ENCODE data around the gene ABHD17C.
A peak's percentile ranks its signal among the peaks of the same experiment; 100 is the strongest.

ABHD17C gene

DNA sequence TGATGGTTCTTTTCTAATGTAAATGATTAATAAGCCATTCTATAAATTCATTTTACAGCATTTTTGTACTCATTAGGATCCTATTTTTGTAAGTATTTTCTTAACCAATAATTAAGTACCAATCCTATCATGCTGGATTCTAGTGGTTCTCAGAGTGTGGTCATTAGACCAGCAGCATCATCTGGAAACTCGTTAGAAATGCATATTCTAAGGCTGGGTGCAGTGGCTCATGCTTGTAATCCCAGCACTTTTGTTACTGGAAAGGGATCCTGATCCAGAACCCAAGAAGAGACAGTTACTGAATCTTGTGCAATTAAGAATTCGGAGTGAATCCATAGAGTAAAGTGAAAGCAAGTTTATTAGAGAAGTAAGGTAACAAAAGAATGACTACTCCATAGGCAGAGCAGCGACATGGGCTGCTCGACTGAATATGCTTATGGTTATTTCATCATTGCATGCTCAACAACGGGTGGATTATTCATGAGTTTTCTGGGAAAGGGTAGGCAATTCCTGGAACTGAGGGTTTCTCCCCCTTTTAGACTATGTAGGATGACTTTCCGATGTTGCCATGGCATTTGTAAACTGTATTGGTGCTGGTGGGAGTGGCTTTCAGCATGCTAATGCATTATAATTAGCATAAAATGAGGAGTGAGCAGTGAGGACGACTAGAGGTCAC is 74.2 kb downstream of the ABHD17C start:
- no peak for DNase-seq

DNA sequence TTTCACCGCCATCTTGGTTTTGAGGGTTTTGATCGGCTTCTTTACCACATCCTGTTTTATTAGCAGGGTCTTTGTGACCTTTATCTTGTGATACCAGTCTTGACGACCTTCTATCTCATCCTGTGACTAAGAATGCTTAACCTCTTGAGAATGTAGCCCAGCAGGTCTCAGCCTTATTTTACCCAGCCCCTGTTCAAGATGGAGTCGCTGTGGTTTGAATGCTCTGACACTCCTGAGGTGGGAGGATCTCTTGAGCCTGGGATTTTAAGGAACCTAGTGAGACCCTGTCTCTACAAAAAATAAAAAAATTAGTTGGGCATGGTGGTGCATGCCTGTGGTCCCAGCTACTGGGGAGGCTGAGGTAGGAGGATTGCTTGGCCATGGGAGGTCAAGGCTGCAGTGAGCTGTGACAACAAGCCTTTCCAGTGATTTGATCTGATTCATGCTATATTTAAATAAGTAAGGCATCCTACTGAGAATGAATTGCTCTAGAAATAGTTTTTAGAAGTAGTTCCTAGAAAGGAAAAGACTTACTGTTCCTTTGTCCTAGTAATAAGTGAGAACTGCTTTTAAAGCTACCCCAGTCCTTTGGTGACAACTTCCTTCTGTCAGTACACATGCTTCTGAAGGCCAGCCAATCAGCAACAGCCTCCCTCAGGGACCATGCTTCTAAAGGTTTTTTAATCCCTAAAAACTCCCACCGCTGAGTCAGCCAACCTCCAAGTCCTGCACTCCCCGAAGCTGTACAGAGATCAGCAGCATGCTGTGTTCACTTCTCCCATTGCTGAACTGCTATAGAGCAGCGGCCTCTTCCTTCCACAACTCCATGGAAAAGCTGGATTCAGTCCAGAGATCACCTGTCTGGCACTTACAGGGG is 75.0 kb downstream of the ABHD17C start:
- DNase-seq, result no peak

DNA sequence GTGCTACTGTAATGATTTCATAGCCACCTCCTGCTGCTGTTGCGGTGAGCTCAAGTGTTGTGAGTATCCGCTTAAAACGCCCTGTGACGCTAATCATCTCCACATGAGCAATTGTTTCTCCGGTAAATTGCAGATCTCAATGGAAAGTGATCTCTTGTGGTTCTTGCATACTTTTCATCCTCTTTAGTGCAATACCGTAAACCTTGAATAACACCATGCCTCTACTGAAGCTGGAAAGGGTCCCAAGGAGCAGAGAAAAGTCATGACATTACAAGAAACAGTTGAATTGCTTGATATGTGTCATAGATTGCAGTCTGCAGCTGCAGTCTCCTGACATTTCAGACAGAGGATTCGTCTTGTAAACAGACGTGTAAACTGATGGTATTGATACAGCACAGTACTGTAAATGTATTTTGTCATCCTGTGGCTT is 78.0 kb downstream of the ABHD17C start:
- DNase-seq, result no peak

DNA sequence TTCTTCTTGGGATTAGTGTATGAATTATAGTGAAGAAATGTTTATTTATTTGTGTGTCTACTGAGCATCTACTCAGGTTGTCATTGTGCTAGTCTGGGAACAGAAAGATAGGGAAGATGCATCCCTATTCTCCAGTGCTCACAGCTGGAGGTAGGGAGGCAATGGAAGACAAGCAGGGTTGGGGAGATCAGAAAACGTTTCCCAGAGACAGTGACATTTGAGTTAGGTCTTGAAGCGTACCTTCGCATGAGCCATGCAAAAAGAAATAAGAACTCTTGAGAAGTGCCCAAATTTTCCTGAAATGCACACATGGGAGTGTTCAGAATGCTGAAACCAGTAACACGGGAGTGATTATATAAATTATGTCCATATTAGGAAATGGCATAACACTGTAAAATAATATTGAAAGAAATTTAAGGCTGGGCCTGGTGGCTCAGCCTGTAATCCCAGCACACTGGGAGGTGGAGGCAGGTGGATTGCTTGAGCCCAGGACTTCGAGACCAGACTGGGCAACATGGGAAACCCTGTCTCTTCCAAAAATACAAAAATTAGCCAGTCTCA is 78.8 kb downstream of the ABHD17C start:
- no peak for DNase-seq

DNA sequence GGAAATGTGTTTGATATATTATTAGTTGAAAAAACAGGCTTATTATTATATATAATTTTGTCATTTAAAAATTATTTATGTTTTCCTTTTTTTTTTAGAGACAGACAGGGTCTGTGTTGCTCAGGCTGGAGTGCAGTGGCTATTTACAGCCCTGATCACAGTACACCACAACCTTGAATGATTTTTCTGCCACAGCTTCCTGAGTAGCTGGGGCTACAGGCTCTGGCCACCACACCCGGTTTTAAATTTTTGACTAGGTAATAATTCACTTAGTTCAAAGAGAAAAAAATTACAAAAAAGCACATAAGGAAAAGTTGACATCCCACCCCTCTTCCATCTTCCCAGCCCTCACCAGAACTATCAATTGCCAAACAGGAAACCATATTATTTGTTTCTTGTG is 79.4 kb downstream of the ABHD17C start:
- no peak for DNase-seq

DNA sequence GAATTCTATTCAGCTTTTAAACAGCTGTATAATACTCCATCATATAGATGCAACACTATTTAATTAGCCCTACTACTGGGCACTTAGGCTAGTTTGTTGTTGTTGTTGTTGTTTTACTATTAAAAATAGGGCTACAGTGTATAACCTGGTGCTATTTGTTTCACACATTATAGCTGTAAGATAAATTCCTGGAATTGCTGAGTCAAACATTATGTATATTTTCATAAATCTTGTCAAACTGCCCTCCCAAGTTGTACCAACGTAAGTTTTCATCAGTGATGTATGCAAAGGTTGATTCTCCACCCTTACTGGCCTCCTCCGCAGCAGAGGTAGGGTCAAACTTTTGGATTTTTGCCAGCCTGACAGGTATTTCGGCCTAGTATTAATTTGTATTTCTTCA is 80.2 kb downstream of the ABHD17C start:
- no peak for DNase-seq

DNA sequence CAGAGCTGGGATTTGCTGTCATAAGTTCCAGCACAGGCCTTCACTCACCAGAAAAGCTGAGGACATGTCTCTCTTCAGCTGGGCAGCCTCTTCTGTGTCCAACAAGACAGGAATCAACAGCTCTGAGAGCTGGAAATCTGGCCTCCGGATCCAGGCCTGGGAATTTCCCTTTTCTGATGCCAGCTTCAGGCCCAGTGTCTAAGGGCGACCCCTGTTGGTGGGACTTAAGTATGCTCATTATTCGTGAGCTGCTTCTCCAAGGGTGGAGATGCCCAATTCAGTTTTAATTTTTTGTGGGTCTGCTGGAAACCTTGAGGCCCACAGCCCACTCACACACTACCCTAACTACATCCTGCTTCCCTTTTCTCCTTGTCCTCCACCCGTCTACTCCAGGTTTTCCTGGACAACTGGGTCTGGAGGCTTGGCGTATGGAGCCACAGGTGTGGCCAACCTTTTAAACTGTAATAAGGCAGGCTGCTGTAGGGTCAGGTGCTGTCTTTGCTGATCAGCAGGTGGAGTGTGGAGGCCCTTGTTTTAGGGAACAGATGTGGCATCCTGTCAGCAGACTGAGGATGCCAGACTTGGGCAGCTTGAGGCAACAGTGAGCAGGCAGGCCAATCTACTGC is 81.4 kb downstream of the ABHD17C start:
- peak; percentile 74 for DNase-seq

DNA sequence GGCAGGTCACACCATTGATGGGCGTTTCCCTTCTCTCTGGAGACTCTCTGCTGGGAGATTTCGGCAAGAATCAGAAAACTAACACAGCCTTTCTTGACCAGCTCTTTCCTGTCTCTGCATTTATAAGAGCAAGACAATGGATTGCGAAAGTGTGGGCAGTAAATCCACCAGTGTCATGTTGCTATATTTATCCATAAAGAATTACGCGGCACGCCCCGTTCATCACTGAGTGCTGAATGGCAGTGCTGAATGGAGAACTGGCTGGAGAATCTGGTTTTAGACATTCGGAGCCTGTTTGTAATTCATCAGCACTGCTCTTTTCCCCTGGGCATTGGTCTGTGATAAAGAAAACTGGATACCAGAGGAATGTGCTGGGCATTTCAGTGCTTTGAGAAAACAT is 82.0 kb downstream of the ABHD17C start:
- DNase-seq, result peak; percentile 94

DNA sequence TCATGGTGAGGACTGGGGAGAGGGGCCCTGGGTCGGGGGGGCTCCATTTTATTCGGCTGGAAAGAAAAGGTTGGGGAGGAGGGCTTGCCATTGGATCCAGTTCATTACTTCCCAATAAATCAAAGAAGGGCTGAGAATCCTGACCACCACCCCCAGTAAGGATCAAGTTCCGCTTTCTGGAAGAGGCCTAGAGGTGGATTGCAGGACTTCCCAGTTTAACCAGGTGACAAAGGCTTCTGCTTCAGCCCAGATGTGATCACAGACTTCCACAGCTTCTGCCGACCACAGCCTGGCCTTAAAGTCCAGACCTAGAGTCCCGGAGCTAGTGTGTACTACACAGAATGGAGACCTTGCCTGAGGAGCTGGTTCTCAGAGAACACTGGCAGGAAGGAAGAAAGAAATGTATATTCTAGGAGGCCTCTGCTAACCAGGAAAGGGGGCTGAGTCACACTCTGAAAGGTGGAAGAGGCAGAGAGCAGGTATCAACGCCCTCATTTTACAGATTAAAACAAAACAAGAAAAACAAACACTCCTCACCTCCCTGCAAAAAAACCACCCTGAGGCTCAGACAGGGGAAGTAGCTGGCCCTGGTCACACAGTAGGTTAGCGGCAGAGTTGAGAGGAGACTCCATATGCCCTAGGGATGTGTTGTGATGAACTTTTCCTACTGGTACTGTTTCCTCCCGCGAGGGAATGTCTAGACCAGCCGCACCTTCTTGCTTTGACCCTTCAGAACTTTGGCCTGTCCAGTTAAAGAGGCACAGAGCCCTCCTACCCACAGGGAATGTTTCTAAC is 82.9 kb downstream of the ABHD17C start:
- DNase-seq, result no peak

DNA sequence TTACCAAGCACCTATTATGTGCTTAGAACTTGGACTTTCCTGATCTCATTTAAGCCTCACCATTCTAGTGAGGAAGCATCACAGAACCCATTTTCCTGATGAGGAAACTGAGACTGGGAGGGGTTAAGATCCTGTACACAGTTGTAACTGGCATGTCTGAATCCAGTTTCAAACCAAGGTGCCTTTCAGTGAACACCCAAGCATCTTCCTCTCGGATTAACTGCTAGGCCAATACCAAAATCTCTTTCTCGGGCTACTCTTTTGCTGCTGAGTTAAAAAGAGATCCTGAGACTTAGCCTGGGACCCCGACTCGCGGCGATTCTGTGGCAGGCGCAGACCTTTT is 83.5 kb downstream of the ABHD17C start:
- no peak for DNase-seq

DNA sequence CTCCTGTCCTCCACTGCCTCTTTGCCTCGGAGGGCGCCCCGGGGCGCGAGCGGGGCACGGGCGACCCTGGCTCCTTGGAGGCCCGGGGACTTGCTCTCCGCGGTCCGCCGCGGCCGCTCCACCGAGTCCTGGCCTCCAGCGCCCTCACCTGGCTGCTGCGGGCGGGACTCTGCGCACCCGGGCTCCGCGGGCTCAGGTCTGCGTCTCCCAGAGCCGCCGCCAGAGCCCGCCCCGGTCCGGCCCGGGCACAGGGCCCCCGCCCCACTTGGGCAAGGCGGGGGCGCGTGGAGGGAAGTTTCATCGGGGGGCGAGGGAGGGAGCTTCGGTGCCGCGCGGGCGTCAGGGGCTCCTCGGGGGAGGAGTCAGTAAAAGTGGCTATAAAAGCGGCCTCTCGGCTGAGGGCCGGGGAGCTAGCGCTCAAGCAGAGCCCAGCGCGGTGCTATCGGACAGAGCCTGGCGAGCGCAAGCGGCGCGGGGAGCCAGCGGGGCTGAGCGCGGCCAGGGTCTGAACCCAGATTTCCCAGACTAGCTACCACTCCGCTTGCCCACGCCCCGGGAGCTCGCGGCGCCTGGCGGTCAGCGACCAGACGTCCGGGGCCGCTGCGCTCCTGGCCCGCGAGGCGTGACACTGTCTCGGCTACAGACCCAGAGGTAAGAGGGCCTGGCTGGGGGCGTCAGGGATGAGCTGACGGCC is 84.0 kb downstream of the ABHD17C start, which contains the start of gene CEMIP:
TSS of gene CEMIP (plus strand) at position 407 of the 694 bp plus-strand sequence. CDS start 94,510 bp downstream, outside the sequence.
- peak; percentile 59 for DNase-seq

DNA sequence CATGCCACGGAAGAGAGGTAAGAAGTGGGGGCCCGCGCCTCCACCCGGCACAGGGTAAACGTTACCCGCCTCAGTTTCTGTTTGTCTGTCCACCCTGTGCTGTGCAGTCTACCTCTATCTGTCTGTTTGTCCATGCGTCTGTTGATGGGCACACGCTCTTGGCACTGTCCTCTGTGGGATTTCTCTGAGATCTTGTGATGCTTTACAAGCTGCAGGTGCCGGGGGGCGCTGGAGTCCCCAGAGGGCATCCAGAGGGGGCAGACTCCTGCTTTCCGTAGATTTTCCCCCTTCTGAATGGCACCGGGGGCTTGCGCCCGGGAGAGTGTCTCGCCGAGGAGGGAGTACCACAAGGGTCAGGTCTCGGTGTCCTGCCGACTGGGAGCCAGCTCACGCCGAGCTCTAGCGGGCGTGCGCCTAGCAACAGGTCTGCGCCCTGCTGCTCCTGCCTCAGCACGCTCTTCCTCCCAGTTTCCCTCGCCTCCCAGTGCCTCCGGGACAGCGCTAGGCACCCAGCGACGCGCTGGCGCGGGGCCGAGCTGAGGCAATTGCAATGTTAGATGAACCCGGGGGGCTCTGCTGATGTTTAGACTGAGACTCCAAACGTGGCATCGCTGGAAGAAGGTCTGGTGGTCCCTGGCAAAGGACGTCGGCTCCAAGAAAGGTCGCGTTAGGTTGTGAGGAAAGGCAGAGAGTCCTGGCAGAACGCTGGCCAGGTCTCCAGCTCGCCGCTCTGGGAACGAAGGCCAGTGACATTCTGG is 84.7 kb downstream of the ABHD17C start:
- DNase-seq, result no peak

DNA sequence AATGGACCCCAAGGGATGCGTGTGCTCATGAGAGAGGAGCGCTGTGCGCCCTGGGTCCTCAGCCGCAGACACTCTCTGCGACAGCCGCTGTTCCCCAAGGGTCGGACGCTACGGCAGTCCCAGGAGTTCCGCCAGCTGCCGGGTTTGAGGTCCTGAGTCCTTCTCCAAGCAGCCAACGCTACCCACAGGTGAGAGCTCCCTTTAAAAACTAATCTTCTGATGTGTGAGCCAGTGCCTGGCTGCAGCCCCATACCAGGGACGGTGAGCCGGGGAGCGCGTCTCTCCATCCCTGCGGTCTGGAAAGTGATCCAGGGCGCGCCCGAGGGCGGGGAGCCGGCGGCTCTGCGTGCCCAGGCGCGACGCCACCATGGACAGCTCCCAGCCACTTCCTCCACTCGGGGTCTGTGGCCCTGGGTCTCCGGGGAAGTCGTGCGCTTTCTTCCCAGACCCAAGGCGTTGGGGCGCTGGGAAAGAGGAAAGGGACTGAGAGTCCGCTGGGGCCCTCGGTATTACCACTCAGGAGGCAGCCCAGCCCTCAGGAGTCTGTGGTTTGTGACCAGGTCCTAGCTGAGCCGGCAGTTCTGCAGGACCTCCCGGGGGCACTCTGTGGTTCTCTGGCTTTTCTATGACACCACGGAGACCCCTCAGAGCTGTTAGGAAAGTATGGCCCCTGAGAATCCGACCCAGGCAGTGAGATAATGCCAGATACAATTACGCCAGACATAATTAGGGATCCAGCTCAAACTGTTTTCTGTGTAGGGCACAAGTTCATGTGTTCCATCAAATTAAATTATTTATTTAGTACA is 85.5 kb downstream of the ABHD17C start:
- DNase-seq, result peak; percentile 6

DNA sequence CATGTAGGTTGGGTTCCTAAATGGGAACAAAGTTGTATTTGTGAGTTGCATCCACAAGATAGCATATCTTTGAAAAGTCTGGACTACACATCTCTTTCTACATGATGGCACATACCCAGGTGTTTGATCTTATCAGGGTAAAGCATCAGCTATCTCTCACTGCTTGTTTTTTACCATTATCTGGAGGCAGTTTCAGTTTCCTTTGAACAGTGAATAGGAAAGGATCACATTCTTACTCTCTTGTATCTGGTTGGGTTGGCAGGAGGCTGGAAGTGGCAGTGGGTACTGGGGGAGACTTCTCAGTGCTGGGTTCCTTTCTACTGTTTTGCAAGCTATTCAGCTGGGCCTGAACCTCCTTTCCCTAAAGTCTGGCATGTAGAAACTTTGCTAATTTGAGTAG is 88.2 kb downstream of the ABHD17C start:
- DNase-seq, result no peak

DNA sequence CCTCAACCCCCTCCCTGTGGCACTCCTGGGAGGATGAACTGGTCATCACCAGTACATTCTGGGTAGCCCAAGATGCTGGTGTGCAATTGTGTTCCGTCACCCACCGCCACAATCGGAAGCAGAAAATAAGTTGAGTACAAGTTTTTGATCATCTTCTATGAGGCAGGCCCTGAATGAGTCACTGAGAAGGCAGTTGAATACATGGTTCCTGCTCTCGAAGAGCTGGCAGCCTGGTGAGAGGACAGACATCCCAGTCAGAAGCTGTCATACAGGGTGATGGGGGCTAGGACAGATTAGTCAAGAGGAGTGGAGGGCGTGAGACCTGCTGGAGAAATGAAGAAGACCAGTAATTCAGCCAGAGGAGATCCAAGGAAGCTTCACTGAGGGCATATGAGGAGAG is 90.2 kb downstream of the ABHD17C start:
- DNase-seq, result no peak

DNA sequence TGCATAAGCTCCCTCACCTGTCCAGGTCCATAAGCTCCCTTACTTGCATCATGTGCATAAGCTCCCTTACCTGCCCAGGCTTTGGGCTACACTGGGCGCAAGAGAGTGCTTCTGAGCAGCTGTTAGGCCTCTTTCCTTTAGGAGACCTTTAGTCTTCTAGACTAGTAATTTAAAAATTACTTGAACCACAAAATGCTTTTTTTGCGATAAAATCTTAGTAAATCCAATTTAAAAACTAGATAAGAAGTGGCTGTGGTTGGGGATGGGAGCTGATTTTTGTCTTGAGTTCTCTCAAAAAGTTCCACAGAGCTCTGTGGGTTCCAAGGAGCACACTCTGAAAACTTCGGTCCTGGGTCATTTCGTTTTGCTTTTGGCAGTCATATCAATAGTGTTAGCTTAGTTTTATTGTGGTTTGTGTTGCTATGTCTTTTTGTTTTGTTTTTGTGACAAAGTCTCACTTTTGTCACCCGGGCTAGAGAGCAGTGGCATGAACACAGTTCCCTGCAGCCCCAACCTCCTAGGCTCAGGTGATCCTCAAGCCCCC is 90.8 kb downstream of the ABHD17C start:
- DNase-seq, result no peak

DNA sequence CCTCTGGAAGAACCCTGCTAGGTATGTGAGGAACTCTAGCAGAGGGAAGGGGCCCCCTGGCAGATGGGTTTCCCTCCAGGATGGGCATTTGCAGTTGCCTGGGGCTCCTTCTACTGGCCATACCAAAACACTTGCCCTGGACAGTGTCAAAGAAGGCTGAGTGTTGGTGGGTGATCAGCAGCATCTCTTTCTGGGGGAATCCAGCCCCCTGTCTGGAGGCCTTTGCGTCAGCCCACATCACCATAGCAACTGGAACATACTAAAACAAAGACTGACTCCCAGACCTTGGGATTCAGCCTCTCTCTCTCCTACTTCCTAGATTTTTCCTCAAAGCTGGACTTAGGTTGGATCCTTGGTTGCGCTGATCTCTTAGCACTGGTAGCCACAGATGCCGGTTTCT is 92.2 kb downstream of the ABHD17C start:
- no peak for DNase-seq

DNA sequence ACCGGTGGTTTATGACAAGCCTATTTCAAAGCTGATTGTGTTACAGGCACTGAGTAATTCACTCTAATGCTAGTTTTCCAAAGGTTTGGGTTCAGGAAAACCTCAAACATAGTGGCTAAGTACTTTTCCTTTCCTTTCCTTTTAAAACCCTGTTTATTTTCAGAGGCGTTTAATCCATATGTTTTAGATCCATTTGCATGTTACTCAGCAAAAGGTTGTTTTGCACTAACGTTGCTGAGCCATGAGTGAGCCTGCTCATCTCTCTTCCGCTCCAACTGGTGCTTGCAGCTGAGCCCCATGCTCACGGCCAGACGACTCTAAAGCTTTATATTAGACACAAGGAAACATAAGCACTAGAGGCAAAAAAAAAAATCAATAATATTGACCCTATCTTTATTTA is 93.4 kb downstream of the ABHD17C start:
- peak; percentile 17 for DNase-seq

DNA sequence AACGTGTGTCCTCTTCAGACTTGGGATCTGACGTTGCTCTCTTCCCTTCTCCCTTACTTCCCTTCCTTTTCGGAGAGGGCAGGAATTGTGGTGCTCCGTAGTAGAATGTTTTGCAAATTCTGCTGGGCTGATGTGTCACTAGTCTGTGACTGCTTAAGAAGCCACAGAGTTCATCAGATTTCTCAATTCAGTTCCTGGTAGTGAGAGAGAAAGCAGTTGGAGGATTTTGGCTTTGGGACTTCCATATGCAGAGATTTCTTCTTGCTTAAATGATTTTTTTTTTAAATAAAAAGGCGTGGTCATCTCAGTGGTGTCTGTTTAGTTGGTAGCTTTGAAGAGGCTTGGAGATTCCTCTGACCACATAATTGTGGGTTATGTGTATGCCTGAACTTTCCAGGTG is 94.2 kb downstream of the ABHD17C start:
- peak; percentile 97 for DNase-seq

DNA sequence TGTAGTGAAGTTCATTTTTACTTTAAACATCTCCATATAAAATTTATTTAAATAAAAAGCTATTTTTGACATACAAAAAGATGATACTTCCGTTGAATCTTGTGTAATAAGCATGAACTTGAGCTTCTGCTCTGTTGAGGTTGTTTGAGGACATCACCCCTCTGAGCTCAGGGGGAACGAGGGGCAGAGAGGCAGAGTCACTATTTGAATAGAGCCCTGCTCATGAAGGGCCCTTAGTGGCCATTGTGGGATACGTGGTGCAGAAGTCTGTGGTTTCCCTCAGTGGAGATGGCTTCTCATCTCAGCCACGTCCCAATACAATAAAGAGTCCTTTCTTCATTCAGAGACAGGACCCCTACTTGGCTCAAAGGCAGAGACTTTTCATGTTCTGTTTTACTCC is 94.7 kb downstream of the ABHD17C start:
- no peak for DNase-seq
